Smooth muscle cell (in vitro differentiated cells): ENCODE measurements around the gene LPP. TPM values are rescaled to one million over a fixed set of nuclear protein-coding genes. Genes with fewer than 3 reads are reported as not detected.

Experiments used
- DNase-seq: peaks from one replicate; lab custom pipeline; 2025; ENCODE audit not compliant: unreplicated experiment; lab: John Stamatoyannopoulos, UW
- H2AFZ ChIP-seq: fragments of 200-600 bp; sonication (generic); 2 replicates; pipeline ENCODE4 v1.6.0; 2016; ENCODE audit warnings: antibody characterized with exemption, low read depth, mild to moderate bottlenecking
- H3F3A ChIP-seq: fragments of 200-600 bp; sonication (generic); 2 replicates; pipeline ENCODE4 v1.6.0; 2017; ENCODE audit warnings: antibody characterized with exemption, low read depth
- H3K27ac ChIP-seq: fragments of 200-600 bp; sonication (generic); 2 replicates; pipeline ENCODE4 v1.5.1; 2016; ENCODE audit warnings: low read depth, mild to moderate bottlenecking
- H3K27me3 ChIP-seq: fragments of 200-600 bp; sonication (generic); 2 replicates; pipeline ENCODE4 v1.6.1; 2016; ENCODE audit warnings: low read depth, mild to moderate bottlenecking
- H3K36me3 ChIP-seq: fragments of 200-600 bp; sonication (generic); 2 replicates; pipeline ENCODE4 v1.5.1; 2016; ENCODE audit warnings: low read depth
- H3K4me1 ChIP-seq: fragments of 200-600 bp; sonication (generic); 2 replicates; pipeline ENCODE4 v1.5.1; 2016; ENCODE audit warnings: low read depth
- H3K4me2 ChIP-seq: fragments of 200-600 bp; sonication (generic); 2 replicates; pipeline ENCODE4 v1.6.0; 2016; ENCODE audit warnings: mild to moderate bottlenecking
- H3K4me3 ChIP-seq: fragments of 200-600 bp; sonication (generic); 2 replicates; pipeline ENCODE4 v1.5.1; 2016; ENCODE audit warnings: mild to moderate bottlenecking
- H3K79me2 ChIP-seq: fragments of 200-600 bp; sonication (generic); 2 replicates; pipeline ENCODE4 v1.6.0; 2016; ENCODE audit warnings: low read depth, mild to moderate bottlenecking
- H3K9ac ChIP-seq: fragments of 200-600 bp; sonication (generic); 2 replicates; pipeline ENCODE4 v1.6.0; 2016; ENCODE audit warnings: low read depth
- H3K9me3 ChIP-seq: fragments of 200-600 bp; sonication (generic); replicated peaks from 2 replicates; pipeline ENCODE4 v1.5.1; 2016; ENCODE audit warnings: low read depth
- H4K20me1 ChIP-seq: fragments of 200-600 bp; sonication (generic); 2 replicates; pipeline ENCODE4 v1.6.0; 2016; ENCODE audit warnings: low read depth
- WGBS: methylation state at CpG from one replicate; pipeline ENCODE4 v1.1.7; 2016; ENCODE audit warnings: low lambda C conversion rate; 5-methylcytosine and 5-hydroxymethylcytosine counted together
- polyA plus RNA-seq: library from polyadenylated mRNA; unstranded; fragments of >200 nt; fragmentation: Nextera tagmentation; extraction: Ambion mirVana; gene quantifications from 2 replicates; pipeline ENCODE4 v1.2.1, GENCODE V29; 2016
- total RNA-seq: library from RNA; depleted of rRNA; stranded (reverse); fragments of >200 nt; gene quantifications from 2 replicates; pipeline ENCODE4 v1.2.3, GENCODE V29; 2014
- TF ChIP-seq, protein P1 (sequence below): fragments of 200-600 bp; sonication (generic); IDR thresholded peaks from 2 replicates; pipeline ENCODE4 v1.5.1; 2017; ENCODE audit warnings: borderline replicate concordance, mild to moderate bottlenecking, antibody characterized with exemption; ENCODE audit not compliant: insufficient read depth, poor library complexity, severe bottlenecking

LPP gene
- total and polyA plus RNA-seq, 2 experiments from 2014 or later, result 42.3 to 128 TPM

- DNase-seq, result no peak
- Histone ChIP-seq H2AFZ (no peak overlapping the region), H3F3A (peaks cover 3% of the 10 kb centered on the region), H4K20me1 (peaks cover 47% of the 10 kb centered on the region), H3K79me2 (peaks cover 54% of the 10 kb centered on the region), H3K9me3 (no peaks in the 10 kb centered on the region), H3K27me3 (no peaks in the 10 kb centered on the region), H3K4me3 (no peak overlapping the region), H3K9ac (no peak overlapping the region), H3K36me3 (no peaks in the 10 kb centered on the region), H3K27ac (no peak overlapping the region), H3K4me1 (peaks cover 3% of the 10 kb centered on the region), H3K4me2 (no peak overlapping the region)
- 88% methylated on average over 10 of the region's 10 CpGs for WGBS
- TF ChIP-seq, protein P1, sequence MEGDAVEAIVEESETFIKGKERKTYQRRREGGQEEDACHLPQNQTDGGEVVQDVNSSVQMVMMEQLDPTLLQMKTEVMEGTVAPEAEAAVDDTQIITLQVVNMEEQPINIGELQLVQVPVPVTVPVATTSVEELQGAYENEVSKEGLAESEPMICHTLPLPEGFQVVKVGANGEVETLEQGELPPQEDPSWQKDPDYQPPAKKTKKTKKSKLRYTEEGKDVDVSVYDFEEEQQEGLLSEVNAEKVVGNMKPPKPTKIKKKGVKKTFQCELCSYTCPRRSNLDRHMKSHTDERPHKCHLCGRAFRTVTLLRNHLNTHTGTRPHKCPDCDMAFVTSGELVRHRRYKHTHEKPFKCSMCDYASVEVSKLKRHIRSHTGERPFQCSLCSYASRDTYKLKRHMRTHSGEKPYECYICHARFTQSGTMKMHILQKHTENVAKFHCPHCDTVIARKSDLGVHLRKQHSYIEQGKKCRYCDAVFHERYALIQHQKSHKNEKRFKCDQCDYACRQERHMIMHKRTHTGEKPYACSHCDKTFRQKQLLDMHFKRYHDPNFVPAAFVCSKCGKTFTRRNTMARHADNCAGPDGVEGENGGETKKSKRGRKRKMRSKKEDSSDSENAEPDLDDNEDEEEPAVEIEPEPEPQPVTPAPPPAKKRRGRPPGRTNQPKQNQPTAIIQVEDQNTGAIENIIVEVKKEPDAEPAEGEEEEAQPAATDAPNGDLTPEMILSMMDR, result no peak
Measured at GRCh38 chr3:188469228-188469885, 315.4 kb downstream of the LPP start.

- Histone ChIP-seq H3K27ac (no peak overlapping the region), H3K9ac (no peak overlapping the region), H3K79me2 (peaks cover 58% of the 10 kb centered on the region), H3K27me3 (no peaks in the 10 kb centered on the region), H3K4me3 (no peak overlapping the region), H3K9me3 (no peaks in the 10 kb centered on the region), H3K36me3 (no peaks in the 10 kb centered on the region), H4K20me1 (peaks cover 34% of the 10 kb centered on the region), H3F3A (peaks cover 3% of the 10 kb centered on the region), H2AFZ (no peak overlapping the region), H3K4me2 (no peak overlapping the region), H3K4me1 (no peaks in the 10 kb centered on the region)
- DNase-seq, result no peak
- TF ChIP-seq, protein P1, result no peak
- WGBS, result 83% methylated on average over 4 of the region's 4 CpGs
Measured at GRCh38 chr3:188470508-188471130, 316.7 kb downstream of the LPP start.

DNA sequence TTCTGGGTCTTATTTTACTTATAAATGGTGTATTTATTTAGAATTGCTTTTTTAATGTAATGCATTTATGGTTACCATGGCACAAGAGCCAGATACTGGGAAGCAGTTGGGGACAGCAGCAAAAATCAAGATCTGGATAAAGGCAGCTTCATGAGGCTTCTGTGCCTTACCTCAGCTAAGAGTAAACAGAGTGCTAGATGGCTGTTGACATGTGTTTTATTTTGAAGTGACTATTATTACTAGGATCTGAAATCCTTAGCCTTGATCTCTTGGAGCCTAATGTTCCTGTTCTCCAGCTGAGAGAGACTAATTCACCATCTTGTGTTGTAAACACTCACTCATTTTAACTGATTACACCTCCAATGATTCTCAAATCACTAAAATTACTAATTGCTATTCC is 317.8 kb downstream of the LPP start:
- Histone ChIP-seq H3K79me2 (peaks cover 62% of the 10 kb centered on the region), H3K4me2 (no peak overlapping the region)

More for the DNA sequence above, 317.8 kb downstream of the LPP start:
- peaks cover 3% of the 10 kb centered on the region for H3F3A ChIP-seq
- no peaks in the 10 kb centered on the region for H3K27me3 ChIP-seq
- DNase-seq, result no peak
- no peak overlapping the region for H3K27ac ChIP-seq
- H3K4me1 ChIP-seq, result no peaks in the 10 kb centered on the region
- H2AFZ ChIP-seq, result no peak overlapping the region
- TF ChIP-seq, protein P1, result no peak
- H3K4me3 ChIP-seq, result no peak overlapping the region
- no peaks in the 10 kb centered on the region for H3K9me3 ChIP-seq
- no peak overlapping the region for H3K9ac ChIP-seq
- peaks cover 33% of the 10 kb centered on the region for H4K20me1 ChIP-seq
- H3K36me3 ChIP-seq, result no peaks in the 10 kb centered on the region
